Right kidney (tissue), 1 donor: ENCODE results near the gene CRYL1.

ENCODE experiments used
- DNase-seq: peaks from one replicate; pipeline ENCODE4 v3.0.0-alpha.2; 2016

Gene CRYL1

GRCh38 chr13:20375871-20376270 lies 149.8 kb downstream of the CRYL1 start:
- no peak for DNase-seq

GRCh38 chr13:20373861-20374260 lies 151.8 kb downstream of the CRYL1 start:
- no peak for DNase-seq

GRCh38 chr13:20371825-20372224 lies 153.8 kb downstream of the CRYL1 start:
- DNase-seq = no peak

- DNase-seq = no peak
These were observed 154.7 kb downstream of the CRYL1 start for GRCh38 chr13:20370815-20371421.

- no peak for DNase-seq
These were observed 155.7 kb downstream of the CRYL1 start for GRCh38 chr13:20369886-20370361.

GRCh38 chr13:20366056-20366455 lies 159.6 kb downstream of the CRYL1 start:
- DNase-seq = no peak

- DNase-seq = no peak
These were observed 162.1 kb downstream of the CRYL1 start for GRCh38 chr13:20363603-20364002.

- DNase-seq = no peak
These were observed 162.5 kb downstream of the CRYL1 start for GRCh38 chr13:20363172-20363571.

GRCh38 chr13:20362484-20363041 lies 163.1 kb downstream of the CRYL1 start:
- no peak for DNase-seq

- peak; percentile 24 for DNase-seq
These were observed 164.7 kb downstream of the CRYL1 start for GRCh38 chr13:20360835-20361412.

GRCh38 chr13:20360041-20360491 lies 165.6 kb downstream of the CRYL1 start:
- DNase-seq = no peak

- no peak for DNase-seq
These were observed 166.3 kb downstream of the CRYL1 start for GRCh38 chr13:20359335-20359734.

GRCh38 chr13:20358022-20358421 lies 167.6 kb downstream of the CRYL1 start:
- DNase-seq = no peak

- no peak for DNase-seq
These were observed 169.2 kb downstream of the CRYL1 start for GRCh38 chr13:20356444-20356843.

GRCh38 chr13:20354722-20355121 lies 170.9 kb downstream of the CRYL1 start:
- DNase-seq = no peak

GRCh38 chr13:20353973-20354372 lies 171.7 kb downstream of the CRYL1 start:
- no peak for DNase-seq
